ENCODE results near the gene PTAFR.
A peak's percentile ranks its signal among the peaks of the same experiment; 100 is the strongest.

The PTAFR gene

GRCh38 chr1:28114844-28115243 lies 61.6 kb downstream of the PTAFR start:
- Histone ChIP-seq H2AK5ac (ENCODE audit: low read length) (no peak overlapping the region), H3K4ac (ENCODE audit: low read depth, low read length) (no peak overlapping the region), H3K79me1 (ENCODE audit: low read length) (no peaks in the 10 kb centered on the region), H3K9ac (ENCODE audit: low read length) (no peak overlapping the region), H3K18ac (ENCODE audit: low read length) (no peak overlapping the region), H2BK5ac (ENCODE audit: low read length) (no peak overlapping the region), H3K4me2 (ENCODE audit: low read length) (no peak overlapping the region), H3K56ac (ENCODE audit: low read length) (no peak overlapping the region), H3K36me3 (ENCODE audit: control insufficient read depth, insufficient read depth, low read length) (no peaks in the 10 kb centered on the region), H3K27ac (ENCODE audit: low read depth, low read length) (no peak overlapping the region), H3K4me3 (ENCODE audit: low read length) (no peak overlapping the region), H3K27me3 (ENCODE audit: insufficient read depth, low read length, poor library complexity) (no peaks in the 10 kb centered on the region), H2BK15ac (replicated peaks; ENCODE audit: low read depth) (no peak overlapping the region), H4K8ac (ENCODE audit: low read depth, low read length) (no peak overlapping the region), H3K79me2 (ENCODE audit: control insufficient read depth, insufficient read depth, low read length) (no peaks in the 10 kb centered on the region), H2BK120ac (ENCODE audit: low read depth, low read length) (no peak overlapping the region), H4K5ac (ENCODE audit: low read length) (no peak overlapping the region), H3K4me1 (ENCODE audit: control insufficient read depth, low read depth, low read length) (no peaks in the 10 kb centered on the region), H3K23ac (ENCODE audit: low read length) (no peak overlapping the region)
- no peak for DNase-seq
- WGBS (ENCODE audit: extremely low coverage, insufficient coverage, low lambda C conversion rate) = no CpG with 5 or more reads among the region's 2 CpGs

GRCh38 chr1:28113242-28113572 lies 63.3 kb downstream of the PTAFR start:
- WGBS (ENCODE audit: extremely low coverage, insufficient coverage, low lambda C conversion rate) = no CpG with 5 or more reads among the region's 3 CpGs

GRCh38 chr1:28112388-28113241 lies 63.9 kb downstream of the PTAFR start:
- Histone ChIP-seq H3K4me3 (ENCODE audit: low read length) (no peak overlapping the region), H2AK5ac (ENCODE audit: low read length) (no peak overlapping the region), H3K4me1 (ENCODE audit: control insufficient read depth, low read depth, low read length) (no peaks in the 10 kb centered on the region), H3K23ac (ENCODE audit: low read length) (no peak overlapping the region), H4K8ac (ENCODE audit: low read depth, low read length) (no peak overlapping the region), H2BK120ac (ENCODE audit: low read depth, low read length) (no peak overlapping the region), H3K79me1 (ENCODE audit: low read length) (no peaks in the 10 kb centered on the region), H2BK5ac (ENCODE audit: low read length) (no peak overlapping the region), H2BK15ac (replicated peaks; ENCODE audit: low read depth) (no peak overlapping the region), H3K4ac (ENCODE audit: low read depth, low read length) (no peak overlapping the region), H3K36me3 (ENCODE audit: control insufficient read depth, insufficient read depth, low read length) (no peaks in the 10 kb centered on the region), H3K27ac (ENCODE audit: low read depth, low read length) (no peak overlapping the region), H3K27me3 (ENCODE audit: insufficient read depth, low read length, poor library complexity) (no peaks in the 10 kb centered on the region), H4K5ac (ENCODE audit: low read length) (no peak overlapping the region), H3K18ac (ENCODE audit: low read length) (no peak overlapping the region), H3K56ac (ENCODE audit: low read length) (no peak overlapping the region), H3K79me2 (ENCODE audit: control insufficient read depth, insufficient read depth, low read length) (no peaks in the 10 kb centered on the region), H3K4me2 (ENCODE audit: low read length) (no peak overlapping the region), H3K9ac (ENCODE audit: low read length) (no peak overlapping the region)
- DNase-seq = peak; percentile 67
- WGBS (ENCODE audit: extremely low coverage, insufficient coverage, low lambda C conversion rate) = no CpG with 5 or more reads among the region's 5 CpGs

More at GRCh38 chr1:28113242-28113572, 63.3 kb downstream of the PTAFR start:
- Histone ChIP-seq H3K36me3 (ENCODE audit: control insufficient read depth, insufficient read depth, low read length) (no peaks in the 10 kb centered on the region), H4K8ac (ENCODE audit: low read depth, low read length) (no peak overlapping the region), H2BK15ac (replicated peaks; ENCODE audit: low read depth) (no peak overlapping the region), H3K4me2 (ENCODE audit: low read length) (no peak overlapping the region), H3K27me3 (ENCODE audit: insufficient read depth, low read length, poor library complexity) (no peaks in the 10 kb centered on the region), H3K79me2 (ENCODE audit: control insufficient read depth, insufficient read depth, low read length) (no peaks in the 10 kb centered on the region), H3K9ac (ENCODE audit: low read length) (no peak overlapping the region), H2AK5ac (ENCODE audit: low read length) (no peak overlapping the region), H3K18ac (ENCODE audit: low read length) (no peak overlapping the region), H3K4me1 (ENCODE audit: control insufficient read depth, low read depth, low read length) (no peaks in the 10 kb centered on the region), H2BK120ac (ENCODE audit: low read depth, low read length) (no peak overlapping the region), H3K27ac (ENCODE audit: low read depth, low read length) (no peak overlapping the region), H3K23ac (ENCODE audit: low read length) (no peak overlapping the region), H4K5ac (ENCODE audit: low read length) (no peak overlapping the region), H3K4me3 (ENCODE audit: low read length) (no peak overlapping the region), H2BK5ac (ENCODE audit: low read length) (no peak overlapping the region), H3K4ac (ENCODE audit: low read depth, low read length) (no peak overlapping the region), H3K79me1 (ENCODE audit: low read length) (no peaks in the 10 kb centered on the region), H3K56ac (ENCODE audit: low read length) (no peak overlapping the region)
- DNase-seq = no peak

- Histone ChIP-seq H3K79me1 (ENCODE audit: low read length) (no peaks in the 10 kb centered on the region), H3K56ac (ENCODE audit: low read length) (no peak overlapping the region), H3K23ac (ENCODE audit: low read length) (no peak overlapping the region), H4K5ac (ENCODE audit: low read length) (no peak overlapping the region), H3K9ac (ENCODE audit: low read length) (no peak overlapping the region), H3K4ac (ENCODE audit: low read depth, low read length) (no peak overlapping the region), H2BK120ac (ENCODE audit: low read depth, low read length) (no peak overlapping the region), H3K27me3 (ENCODE audit: insufficient read depth, low read length, poor library complexity) (no peaks in the 10 kb centered on the region), H3K18ac (ENCODE audit: low read length) (no peak overlapping the region), H2BK15ac (replicated peaks; ENCODE audit: low read depth) (no peak overlapping the region), H3K4me2 (ENCODE audit: low read length) (no peak overlapping the region), H3K79me2 (ENCODE audit: control insufficient read depth, insufficient read depth, low read length) (no peaks in the 10 kb centered on the region), H3K27ac (ENCODE audit: low read depth, low read length) (no peak overlapping the region), H2BK5ac (ENCODE audit: low read length) (no peak overlapping the region), H3K36me3 (ENCODE audit: control insufficient read depth, insufficient read depth, low read length) (no peaks in the 10 kb centered on the region), H3K4me3 (ENCODE audit: low read length) (no peak overlapping the region), H3K4me1 (ENCODE audit: control insufficient read depth, low read depth, low read length) (no peaks in the 10 kb centered on the region), H2AK5ac (ENCODE audit: low read length) (no peak overlapping the region), H4K8ac (ENCODE audit: low read depth, low read length) (no peak overlapping the region)
- no peak for DNase-seq
- WGBS (ENCODE audit: extremely low coverage, insufficient coverage, low lambda C conversion rate) = no CpG with 5 or more reads among the region's 2 CpGs
These were observed 65.3 kb downstream of the PTAFR start for GRCh38 chr1:28111157-28111556.

- Histone ChIP-seq H2BK15ac (replicated peaks; ENCODE audit: low read depth) (no peak overlapping the region), H4K5ac (ENCODE audit: low read length) (no peak overlapping the region), H3K4me3 (ENCODE audit: low read length) (no peak overlapping the region), H3K9ac (ENCODE audit: low read length) (no peak overlapping the region), H3K27me3 (ENCODE audit: insufficient read depth, low read length, poor library complexity) (no peaks in the 10 kb centered on the region), H2BK5ac (ENCODE audit: low read length) (no peak overlapping the region), H2BK120ac (ENCODE audit: low read depth, low read length) (no peak overlapping the region), H3K23ac (ENCODE audit: low read length) (no peak overlapping the region), H3K79me2 (ENCODE audit: control insufficient read depth, insufficient read depth, low read length) (no peaks in the 10 kb centered on the region), H3K4me2 (ENCODE audit: low read length) (no peak overlapping the region), H3K56ac (ENCODE audit: low read length) (no peak overlapping the region), H2AK5ac (ENCODE audit: low read length) (no peak overlapping the region), H3K4me1 (ENCODE audit: control insufficient read depth, low read depth, low read length) (no peaks in the 10 kb centered on the region), H3K27ac (ENCODE audit: low read depth, low read length) (no peak overlapping the region), H3K18ac (ENCODE audit: low read length) (no peak overlapping the region), H3K79me1 (ENCODE audit: low read length) (no peaks in the 10 kb centered on the region), H4K8ac (ENCODE audit: low read depth, low read length) (no peak overlapping the region), H3K4ac (ENCODE audit: low read depth, low read length) (no peak overlapping the region), H3K36me3 (ENCODE audit: control insufficient read depth, insufficient read depth, low read length) (no peaks in the 10 kb centered on the region)
- DNase-seq = no peak
- WGBS (ENCODE audit: extremely low coverage, insufficient coverage, low lambda C conversion rate) = no CpG with 5 or more reads among the region's 1 CpG
These were observed 65.9 kb downstream of the PTAFR start for GRCh38 chr1:28110555-28110954.

- Histone ChIP-seq H2BK5ac (ENCODE audit: low read length) (no peak overlapping the region), H3K23ac (ENCODE audit: low read length) (no peak overlapping the region), H3K36me3 (ENCODE audit: control insufficient read depth, insufficient read depth, low read length) (no peaks in the 10 kb centered on the region), H3K4me2 (ENCODE audit: low read length) (no peak overlapping the region), H2BK120ac (ENCODE audit: low read depth, low read length) (no peak overlapping the region), H4K5ac (ENCODE audit: low read length) (no peak overlapping the region), H3K4me3 (ENCODE audit: low read length) (no peak overlapping the region), H2BK15ac (replicated peaks; ENCODE audit: low read depth) (no peak overlapping the region), H3K4ac (ENCODE audit: low read depth, low read length) (no peak overlapping the region), H3K27me3 (ENCODE audit: insufficient read depth, low read length, poor library complexity) (no peaks in the 10 kb centered on the region), H4K8ac (ENCODE audit: low read depth, low read length) (no peak overlapping the region), H3K27ac (ENCODE audit: low read depth, low read length) (no peak overlapping the region), H3K4me1 (ENCODE audit: control insufficient read depth, low read depth, low read length) (peaks cover 2% of the 10 kb centered on the region), H2AK5ac (ENCODE audit: low read length) (no peak overlapping the region), H3K18ac (ENCODE audit: low read length) (no peak overlapping the region), H3K9ac (ENCODE audit: low read length) (no peak overlapping the region), H3K79me2 (ENCODE audit: control insufficient read depth, insufficient read depth, low read length) (no peaks in the 10 kb centered on the region), H3K56ac (ENCODE audit: low read length) (no peak overlapping the region), H3K79me1 (ENCODE audit: low read length) (no peaks in the 10 kb centered on the region)
- DNase-seq = no peak
- WGBS (ENCODE audit: extremely low coverage, insufficient coverage, low lambda C conversion rate) = no CpG with 5 or more reads among the region's 3 CpGs
These were observed 66.9 kb downstream of the PTAFR start for GRCh38 chr1:28109639-28110038.
